Progenitor cell of endocrine pancreas (in vitro differentiated cells): ENCODE results near the gene RRP12. TPM values are rescaled to one million over a fixed set of nuclear protein-coding genes. Genes with fewer than 3 reads are reported as not detected.

Experiments used
- DNase-seq: peaks from one replicate; pipeline ENCODE4 v3.0.0; 2021; ENCODE audit warnings: low spot score; ENCODE audit not compliant: unreplicated experiment
- H3K27ac Mint-ChIP-seq: 2 replicates; pipeline ENCODE4 v1.8.0; 2021; ENCODE audit warnings: mild to moderate bottlenecking, moderate library complexity, mixed read lengths
- H3K27me3 Mint-ChIP-seq: 2 replicates; pipeline ENCODE4 v1.8.0; 2021; ENCODE audit warnings: mixed read lengths
- H3K36me3 Mint-ChIP-seq: 2 replicates; pipeline ENCODE4 v1.8.0; 2022; ENCODE audit warnings: mixed read lengths; ENCODE audit not compliant: insufficient read depth
- H3K4me1 Mint-ChIP-seq: 2 replicates; pipeline ENCODE4 v1.8.0; 2021; ENCODE audit warnings: low read depth, mixed read lengths
- H3K4me3 Mint-ChIP-seq: 2 replicates; pipeline ENCODE4 v1.8.0; 2021; ENCODE audit warnings: low read depth, mild to moderate bottlenecking, moderate library complexity, mixed read lengths
- H3K9me3 Mint-ChIP-seq: 2 replicates; pipeline ENCODE4 v1.8.0; 2021; ENCODE audit warnings: low read depth, mixed read lengths
- CTCF ChIP-seq: fragments of 200-600 bp; sonication (generic); IDR thresholded peaks from one replicate; pipeline ENCODE4 v1.5.0; 2021; ENCODE audit warnings: antibody characterized with exemption, mild to moderate bottlenecking; ENCODE audit not compliant: unreplicated experiment
- total RNA-seq: library from RNA; stranded (reverse); gene quantifications from 2 replicates; pipeline ENCODE4 v1.2.1, GENCODE V29; 2021

Gene RRP12
- total RNA-seq, 1 donor from 2014 or later = 33.5 TPM

GRCh38 chr10:97416565-97416964 lies 15.4 kb upstream of the RRP12 start:
- no peaks in the 10 kb centered on the region for H3K9me3 Mint-ChIP-seq

GRCh38 chr10:97412891-97413304 lies 11.8 kb upstream of the RRP12 start:
- no peaks in the 10 kb centered on the region for H3K27me3 Mint-ChIP-seq
- no peak for DNase-seq
- H3K4me1 Mint-ChIP-seq = peaks cover 22% of the 10 kb centered on the region
- peak overlapping the region; percentile 30 for H3K27ac Mint-ChIP-seq
- H3K4me3 Mint-ChIP-seq = no peak overlapping the region
- no peaks in the 10 kb centered on the region for H3K36me3 Mint-ChIP-seq
- TF ChIP-seq CTCF = no peak
- no peaks in the 10 kb centered on the region for H3K9me3 Mint-ChIP-seq

More at GRCh38 chr10:97416565-97416964, 15.4 kb upstream of the RRP12 start:
- Mint-ChIP-seq H3K27ac (peak overlapping the region; percentile 86), H3K4me1 (peaks cover 35% of the 10 kb centered on the region), H3K4me3 (no peak overlapping the region), H3K36me3 (no peaks in the 10 kb centered on the region), H3K27me3 (no peaks in the 10 kb centered on the region)
- TF ChIP-seq CTCF = no peak
- DNase-seq = no peak

GRCh38 chr10:97411406-97411805 lies 10.3 kb upstream of the RRP12 start:
- Mint-ChIP-seq H3K36me3 (no peaks in the 10 kb centered on the region), H3K9me3 (no peaks in the 10 kb centered on the region), H3K4me3 (no peak overlapping the region), H3K4me1 (peaks cover 11% of the 10 kb centered on the region), H3K27me3 (no peaks in the 10 kb centered on the region), H3K27ac (no peak overlapping the region)
- DNase-seq = no peak
- no peak for TF ChIP-seq CTCF

- H3K27ac Mint-ChIP-seq = peak overlapping the region; percentile 45
- H3K9me3 Mint-ChIP-seq = no peaks in the 10 kb centered on the region
- no peaks in the 10 kb centered on the region for H3K36me3 Mint-ChIP-seq
- peaks cover 4% of the 10 kb centered on the region for H3K4me1 Mint-ChIP-seq
- TF ChIP-seq CTCF = no peak
- DNase-seq = no peak
- no peak overlapping the region for H3K4me3 Mint-ChIP-seq
- no peaks in the 10 kb centered on the region for H3K27me3 Mint-ChIP-seq
These were observed 7.4 kb upstream of the RRP12 start for GRCh38 chr10:97408496-97408992.

GRCh38 chr10:97407952-97408248 lies 6.8 kb upstream of the RRP12 start:
- DNase-seq = no peak

More at GRCh38 chr10:97407952-97408248, 6.8 kb upstream of the RRP12 start:
- TF ChIP-seq CTCF = no peak
- no peaks in the 10 kb centered on the region for H3K36me3 Mint-ChIP-seq
- H3K4me1 Mint-ChIP-seq = peaks cover 2% of the 10 kb centered on the region
- no peak overlapping the region for H3K4me3 Mint-ChIP-seq
- H3K27ac Mint-ChIP-seq = no peak overlapping the region
- H3K27me3 Mint-ChIP-seq = peaks cover under 1% of the 10 kb centered on the region
- no peaks in the 10 kb centered on the region for H3K9me3 Mint-ChIP-seq
